Panc1 (cell line): ENCODE measurements around the gene CDC42EP3. TPM values are rescaled to one million over a fixed set of nuclear protein-coding genes. Genes with fewer than 3 reads are reported as not detected.

Experiments
- ATAC-seq: fragments of 200-7000 bp; cut with Tn5 transposase; 2 replicates; pipeline ENCODE4 v1.9.1; 2020; ENCODE audit warnings: mild to moderate bottlenecking, moderate library complexity
- BruUV-seq: library from RNA; stranded (reverse); fragments of 400-500 nt; replicated peaks from 2 replicates; lab custom pipeline; 2021; lab: Mats Ljungman, UMichigan
- CTCF ChIA-PET: fragments of 300-600 bp; sonication (Branson Sonifier 250); formaldehyde crosslinking; loops from one replicate; lab custom pipeline; 2022; ENCODE audit warnings: antibody characterized with exemption; lab: Charles Lee
- POLR2A ChIA-PET: fragments of 300-600 bp; sonication (Branson Sonifier 250); formaldehyde crosslinking; loops from one replicate; lab custom pipeline; 2022; ENCODE audit warnings: antibody characterized with exemption; lab: Charles Lee
- DNase-seq: peaks from one replicate; pipeline ENCODE4 v3.0.0-alpha.2; 2010; ENCODE audit warnings: low read depth, low spot score
- H3K27ac ChIP-seq: 2 replicates; pipeline ENCODE4 v1.5.1; 2011; ENCODE audit warnings: mild to moderate bottlenecking, low read length, inconsistent platforms
- H3K27me3 ChIP-seq: fragments of 200-500 bp; sonication (Bioruptor generic); 2 replicates; pipeline ENCODE4 v1.6.0; 2014; ENCODE audit warnings: low read length, inconsistent platforms; ENCODE audit not compliant: control insufficient read depth, insufficient read depth
- H3K36me3 ChIP-seq: fragments of 200-500 bp; sonication (Bioruptor generic); 2 replicates; pipeline ENCODE4 v1.5.1; 2014; ENCODE audit warnings: inconsistent platforms, mild to moderate bottlenecking, low read length, moderate library complexity; ENCODE audit not compliant: control insufficient read depth, insufficient read depth
- H3K4me1 ChIP-seq: 2 replicates; pipeline ENCODE4 v1.5.1; 2011; ENCODE audit warnings: inconsistent platforms, mild to moderate bottlenecking, low read length, moderate library complexity; ENCODE audit not compliant: control insufficient read depth, insufficient read depth
- H3K4me3 ChIP-seq, 2 experiments: 2 replicates each; pipeline ENCODE4 v1.5.1; 2011 to 2012; ENCODE audit warnings: low read depth in 2 of 2, low read length in 2 of 2, mild to moderate bottlenecking in 2 of 2, inconsistent platforms in 1 of 2, moderate library complexity in 1 of 2
- H3K9me3 ChIP-seq: fragments of 200-500 bp; sonication (Bioruptor generic); 2 replicates; pipeline ENCODE4 v1.5.1; 2014; ENCODE audit warnings: low read depth, mild to moderate bottlenecking, inconsistent platforms, low read length, moderate library complexity; ENCODE audit not compliant: control insufficient read depth, insufficient read depth
- POLR2AphosphoS5 ChIP-seq: IDR thresholded peaks from 2 replicates; pipeline ENCODE4 v1.6.1; 2012; ENCODE audit warnings: mild to moderate bottlenecking, low read depth, low read length, moderate library complexity
- SIN3A ChIP-seq: IDR thresholded peaks from 2 replicates; pipeline ENCODE4 v1.6.1; 2012; ENCODE audit warnings: low read depth, mild to moderate bottlenecking, low read length, moderate library complexity, borderline replicate concordance; ENCODE audit not compliant: insufficient read depth
- in situ Hi-C: cut with HindIII; loops from 2 replicates; pipeline ENCODE4 v1.10.0; 2016; ENCODE audit warnings: low sequenced_read_pairs, low pct_unique_long_range_greater_than_20kb
- intact Hi-C: fragments of 100-400 bp; cut with micrococcal nuclease; formaldehyde crosslinking; loops from one replicate; pipeline ENCODE4 v1.10.0; 2022; ENCODE audit not compliant: unreplicated experiment
- total RNA-seq: library from RNA; stranded (reverse); gene quantifications from one replicate; pipeline ENCODE4 v1.2.1, GENCODE V29; 2021; ENCODE audit not compliant: unreplicated experiment
- TF ChIP-seq, protein P1 (sequence below), 2 experiments: IDR thresholded peaks; 2 replicates each; pipeline ENCODE4 v1.6.1; 2011 to 2012; ENCODE audit warnings: low read depth in 2 of 2, control low read depth in 1 of 2, low read length in 1 of 2, mild to moderate bottlenecking in 1 of 2, moderate library complexity in 1 of 2; ENCODE audit not compliant: insufficient read depth in 1 of 2

CDC42EP3 gene
- total RNA-seq, 1 experiment from 2014 or later: 6.1 TPM

GRCh38 chr2:37672104-37672869, 845 bp upstream of the CDC42EP3 start:
- peaks cover 4% of the 10 kb centered on the region; the same call in 1 of the 2 replicates for H3K27me3 ChIP-seq
- peaks cover 6% of the 10 kb centered on the region; the same call in 1 of the 2 replicates for H3K36me3 ChIP-seq
- DNase-seq (no peak), ATAC-seq (peak; percentile 73)
- no peak overlapping the region for H3K27ac ChIP-seq
- H3K4me3 ChIP-seq: peak overlapping the region; percentile 73 to 80
- peaks cover 6% of the 10 kb centered on the region for H3K4me1 ChIP-seq
- in situ Hi-C loops (no loop called here), intact Hi-C loops (loop anchor here (10.0 kb wide), 1 partner anchor 257 kb away; no protein-coding TSS in a partner anchor)
- TF ChIP-seq, protein P1, sequence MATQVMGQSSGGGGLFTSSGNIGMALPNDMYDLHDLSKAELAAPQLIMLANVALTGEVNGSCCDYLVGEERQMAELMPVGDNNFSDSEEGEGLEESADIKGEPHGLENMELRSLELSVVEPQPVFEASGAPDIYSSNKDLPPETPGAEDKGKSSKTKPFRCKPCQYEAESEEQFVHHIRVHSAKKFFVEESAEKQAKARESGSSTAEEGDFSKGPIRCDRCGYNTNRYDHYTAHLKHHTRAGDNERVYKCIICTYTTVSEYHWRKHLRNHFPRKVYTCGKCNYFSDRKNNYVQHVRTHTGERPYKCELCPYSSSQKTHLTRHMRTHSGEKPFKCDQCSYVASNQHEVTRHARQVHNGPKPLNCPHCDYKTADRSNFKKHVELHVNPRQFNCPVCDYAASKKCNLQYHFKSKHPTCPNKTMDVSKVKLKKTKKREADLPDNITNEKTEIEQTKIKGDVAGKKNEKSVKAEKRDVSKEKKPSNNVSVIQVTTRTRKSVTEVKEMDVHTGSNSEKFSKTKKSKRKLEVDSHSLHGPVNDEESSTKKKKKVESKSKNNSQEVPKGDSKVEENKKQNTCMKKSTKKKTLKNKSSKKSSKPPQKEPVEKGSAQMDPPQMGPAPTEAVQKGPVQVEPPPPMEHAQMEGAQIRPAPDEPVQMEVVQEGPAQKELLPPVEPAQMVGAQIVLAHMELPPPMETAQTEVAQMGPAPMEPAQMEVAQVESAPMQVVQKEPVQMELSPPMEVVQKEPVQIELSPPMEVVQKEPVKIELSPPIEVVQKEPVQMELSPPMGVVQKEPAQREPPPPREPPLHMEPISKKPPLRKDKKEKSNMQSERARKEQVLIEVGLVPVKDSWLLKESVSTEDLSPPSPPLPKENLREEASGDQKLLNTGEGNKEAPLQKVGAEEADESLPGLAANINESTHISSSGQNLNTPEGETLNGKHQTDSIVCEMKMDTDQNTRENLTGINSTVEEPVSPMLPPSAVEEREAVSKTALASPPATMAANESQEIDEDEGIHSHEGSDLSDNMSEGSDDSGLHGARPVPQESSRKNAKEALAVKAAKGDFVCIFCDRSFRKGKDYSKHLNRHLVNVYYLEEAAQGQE (IDR thresholded peaks at IDR 0.05; ENCODE audit: insufficient read depth in 1 of 2, low read depth in 2 of 2, low read length in 1 of 2): no peak
- no peak for TF ChIP-seq POLR2AphosphoS5
- ChIA-PET CTCF (no interaction called here), POLR2A (interaction anchor here (0.6 kb wide), 1 partner anchor 108 kb away, joined by 4 read pairs; no protein-coding TSS in a partner anchor)
- H3K9me3 ChIP-seq: no peaks in the 10 kb centered on the region
- no TSS peak for BruUV-seq

- H3K27ac ChIP-seq: no peak overlapping the region
- H3K27me3 ChIP-seq: peaks cover 4% of the 10 kb centered on the region; the same call in 1 of the 2 replicates
- DNase-seq (no peak), ATAC-seq (peak; percentile 52)
- ChIA-PET POLR2A (no interaction called here), CTCF (no interaction called here)
- 0 out of 2 replicates have a peak, but pooled peaks have one; percentile 3 for TF ChIP-seq SIN3A
- TF ChIP-seq, protein P1 (IDR thresholded peaks at IDR 0.05; ENCODE audit: insufficient read depth in 1 of 2, low read depth in 2 of 2, low read length in 1 of 2): no peak
- in situ Hi-C loops: no loop called here
- H3K9me3 ChIP-seq: no peaks in the 10 kb centered on the region
- peaks cover 6% of the 10 kb centered on the region for H3K4me1 ChIP-seq
- H3K36me3 ChIP-seq: peaks cover 6% of the 10 kb centered on the region; the same call in 1 of the 2 replicates
- peak overlapping the region; percentile 73 to 80 for H3K4me3 ChIP-seq
- intact Hi-C loops: loop anchor here (10.0 kb wide), 1 partner anchor 257 kb away; no protein-coding TSS in a partner anchor
- no TSS peak for BruUV-seq
Measured at GRCh38 chr2:37671816-37672103, 318 bp upstream of the CDC42EP3 start.
